HS-27A (cell line): ENCODE data around the gene SH3PXD2A.

Experiments
- DNase-seq: peaks from one replicate; pipeline ENCODE4 v3.0.0-alpha.2; 2012; ENCODE audit warnings: low read depth, missing footprints

Gene SH3PXD2A

GRCh38 chr10:103812432-103812831 is 42.9 kb downstream of the SH3PXD2A start:
- no peak for DNase-seq

DNA sequence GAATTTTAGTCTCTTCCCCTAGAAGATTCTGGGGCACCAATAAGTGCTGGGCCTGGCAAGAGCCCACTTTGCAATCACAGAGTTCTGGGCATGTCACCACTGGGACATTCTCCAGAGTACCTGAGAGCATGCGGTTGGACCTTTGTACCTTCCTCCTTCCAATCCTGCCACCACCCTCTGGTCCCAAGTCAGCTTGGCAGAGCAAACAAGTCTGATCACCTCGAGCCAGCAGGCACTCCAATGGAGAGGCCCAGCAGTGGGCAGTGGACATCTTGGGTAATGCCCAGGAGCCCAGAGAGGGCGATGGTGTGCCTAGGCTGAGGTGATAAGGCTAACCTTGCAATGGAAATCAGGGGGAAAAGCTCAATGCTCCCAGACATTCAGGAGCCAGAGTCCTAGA is 43.4 kb downstream of the SH3PXD2A start:
- DNase-seq: no peak

GRCh38 chr10:103811463-103811862 is 43.9 kb downstream of the SH3PXD2A start:
- DNase-seq: no peak

DNA sequence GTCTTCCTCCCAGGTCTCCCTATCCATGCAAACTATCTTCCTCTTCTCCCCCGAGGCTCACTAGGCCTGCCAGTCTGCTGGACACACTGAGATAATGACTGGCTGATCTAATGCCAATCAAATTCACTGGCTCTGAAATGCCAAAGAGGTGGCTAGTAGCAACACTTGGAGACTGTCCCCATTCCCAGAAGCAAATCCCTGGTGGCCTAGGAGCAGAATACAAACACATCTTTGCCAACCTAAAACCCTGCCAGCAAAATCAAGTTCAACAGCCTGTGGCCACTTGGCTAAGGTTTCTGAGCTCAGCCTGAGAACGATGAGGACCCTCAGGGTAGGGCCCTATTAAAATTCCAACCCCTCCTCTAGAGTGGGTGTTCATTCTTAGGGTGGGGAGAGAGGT is 46.6 kb downstream of the SH3PXD2A start:
- DNase-seq: no peak

DNA sequence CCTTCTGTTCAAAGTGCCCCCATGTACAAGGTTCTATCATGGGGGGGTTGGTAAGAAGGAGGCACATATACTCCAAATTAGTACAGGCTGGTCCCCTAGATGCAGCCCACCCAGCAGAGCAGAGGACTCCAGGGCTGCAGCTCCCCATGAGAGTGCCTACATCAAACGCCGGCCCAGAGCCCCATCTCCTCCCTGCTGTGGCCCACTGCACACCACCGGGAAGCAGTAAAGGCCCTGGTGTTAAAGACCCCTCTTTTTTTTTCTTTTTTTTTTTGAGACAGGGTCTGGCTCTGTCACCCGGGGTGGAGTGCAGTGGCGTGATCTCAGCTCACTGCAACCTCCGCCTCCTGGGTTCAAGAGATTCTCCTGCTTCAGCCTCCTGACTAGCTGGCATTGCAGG is 47.4 kb downstream of the SH3PXD2A start:
- no peak for DNase-seq

GRCh38 chr10:103806395-103807187 is 48.8 kb downstream of the SH3PXD2A start:
- no peak for DNase-seq

DNA sequence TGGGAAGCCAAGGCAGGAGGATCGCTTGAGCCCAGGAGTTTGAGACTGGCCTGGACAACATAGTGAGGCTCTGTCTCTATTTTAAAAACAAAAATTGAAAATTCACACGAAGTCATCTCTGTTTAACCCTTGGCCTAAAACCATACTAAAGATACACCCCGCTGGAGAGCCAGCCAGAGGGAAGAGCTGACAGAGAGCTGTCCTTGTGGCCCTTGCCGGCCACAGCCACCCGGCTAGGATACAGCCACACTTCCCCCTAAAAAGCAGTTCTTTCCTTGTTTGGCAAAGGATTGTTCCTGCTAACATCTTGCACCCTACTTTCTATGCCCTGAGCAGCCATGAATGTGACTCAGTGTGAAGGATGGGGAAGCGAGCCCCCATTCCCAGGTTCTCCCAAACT is 49.6 kb downstream of the SH3PXD2A start:
- no peak for DNase-seq

GRCh38 chr10:103804871-103805270 is 50.5 kb downstream of the SH3PXD2A start:
- no peak for DNase-seq

- DNase-seq: no peak
Observed at GRCh38 chr10:103803941-103804340, 51.4 kb downstream of the SH3PXD2A start.

DNA sequence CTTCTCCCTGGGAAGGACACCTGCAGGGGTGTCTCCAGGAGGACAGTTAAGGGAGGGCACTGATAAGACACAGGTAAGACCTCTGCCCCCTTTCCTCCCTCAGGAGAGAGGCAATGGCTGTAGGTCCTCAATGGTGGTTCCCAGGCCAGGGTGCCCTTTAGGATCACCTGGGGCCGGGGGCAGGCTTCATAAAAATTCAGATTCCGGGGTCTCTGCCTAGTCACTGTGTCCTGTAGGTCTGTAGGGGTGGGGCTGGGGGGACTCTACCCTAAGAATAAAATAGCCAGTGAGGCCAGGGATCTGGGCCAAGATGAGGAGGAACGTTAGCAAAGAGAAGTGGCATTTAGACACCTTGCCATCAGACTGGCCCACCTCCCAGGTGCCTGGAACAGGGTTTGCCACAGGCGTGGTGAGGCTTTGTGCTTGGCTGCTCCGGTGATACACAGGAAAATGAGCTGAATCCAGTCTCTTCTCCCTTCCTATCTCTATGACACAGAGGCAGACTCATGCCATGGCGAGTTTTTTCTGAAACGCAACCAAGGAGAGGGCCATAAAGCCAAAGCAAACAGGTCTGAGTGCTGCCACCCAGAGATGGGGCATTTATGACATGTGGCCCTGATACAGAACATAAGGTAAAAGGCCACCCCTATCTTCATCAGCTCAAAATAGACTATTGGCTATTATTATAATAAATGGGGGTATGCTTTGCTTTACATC is 52.6 kb downstream of the SH3PXD2A start:
- no peak for DNase-seq

DNA sequence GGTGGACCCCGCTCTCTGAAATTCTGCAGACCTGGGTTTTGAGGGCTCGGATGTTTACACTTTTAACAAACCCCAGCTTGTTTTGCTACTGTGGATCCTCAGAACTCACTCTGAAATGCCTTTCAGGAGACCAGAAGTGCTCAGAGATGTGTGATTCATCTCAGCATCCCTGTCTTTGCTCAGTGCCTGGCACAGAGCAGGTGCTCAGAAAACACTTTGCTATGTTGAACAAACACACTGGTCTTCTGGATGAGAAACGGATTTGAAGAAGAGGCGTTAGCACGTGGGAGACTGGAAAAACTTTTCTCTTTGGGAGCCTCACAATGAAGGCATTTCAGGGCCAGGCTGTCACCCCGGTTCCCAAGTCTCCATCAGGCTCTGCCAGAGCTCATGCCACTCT is 53.3 kb downstream of the SH3PXD2A start:
- no peak for DNase-seq

DNA sequence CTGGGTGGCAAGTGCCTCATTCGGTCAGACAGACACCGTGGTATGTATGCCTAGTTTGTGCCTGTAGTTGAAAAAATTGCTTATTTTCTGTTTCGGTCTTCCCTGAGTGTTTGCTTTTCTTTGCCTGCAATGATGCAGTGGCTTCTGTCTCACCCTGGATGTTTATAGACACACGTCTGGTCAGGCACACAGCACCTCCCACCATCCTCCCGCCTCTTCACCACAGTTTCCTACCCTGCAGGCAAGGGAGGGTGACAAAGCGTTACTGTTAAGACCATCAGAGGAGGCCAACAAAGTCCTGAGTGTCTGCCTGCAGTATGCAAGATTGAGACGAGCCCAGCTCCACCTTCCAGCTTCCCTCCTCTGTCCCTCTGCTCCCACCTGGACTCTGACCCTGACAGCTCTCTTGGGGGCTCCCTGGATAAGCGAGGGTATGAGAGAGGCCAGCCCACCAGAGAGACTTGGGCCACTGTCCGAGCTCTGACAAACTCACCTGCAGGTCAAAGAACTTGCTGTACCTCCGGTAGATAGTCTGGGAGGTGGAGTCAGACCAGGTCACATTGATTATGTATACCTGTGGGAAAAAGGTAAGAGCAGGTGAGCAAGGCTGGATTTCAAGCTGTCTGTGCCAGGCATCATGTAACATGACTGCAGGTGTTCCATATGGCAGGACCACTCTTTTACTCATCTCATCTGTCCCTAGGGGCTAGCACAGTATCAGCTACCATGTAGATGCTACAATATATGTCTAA is 54.4 kb downstream of the SH3PXD2A start:
- no peak for DNase-seq

DNA sequence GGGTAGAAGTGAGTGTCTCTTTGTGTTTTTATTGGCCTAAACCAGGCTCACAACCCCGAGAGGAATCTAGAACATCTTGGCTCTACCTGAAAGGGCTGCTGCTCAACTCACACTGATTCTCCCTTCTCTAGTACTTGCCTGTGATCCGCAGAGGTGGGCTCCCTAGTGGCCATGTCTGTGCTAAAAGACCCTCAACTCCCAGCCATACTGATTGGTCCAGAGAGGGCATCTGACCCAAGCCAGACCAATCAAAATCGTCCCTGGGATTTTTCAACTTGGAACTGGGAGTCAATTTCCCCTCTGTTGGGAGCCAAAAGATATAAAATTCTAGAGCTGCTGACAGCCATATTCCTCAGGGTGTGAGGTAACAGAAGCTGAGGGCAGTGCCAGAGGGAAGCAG is 55.3 kb downstream of the SH3PXD2A start:
- no peak for DNase-seq

DNA sequence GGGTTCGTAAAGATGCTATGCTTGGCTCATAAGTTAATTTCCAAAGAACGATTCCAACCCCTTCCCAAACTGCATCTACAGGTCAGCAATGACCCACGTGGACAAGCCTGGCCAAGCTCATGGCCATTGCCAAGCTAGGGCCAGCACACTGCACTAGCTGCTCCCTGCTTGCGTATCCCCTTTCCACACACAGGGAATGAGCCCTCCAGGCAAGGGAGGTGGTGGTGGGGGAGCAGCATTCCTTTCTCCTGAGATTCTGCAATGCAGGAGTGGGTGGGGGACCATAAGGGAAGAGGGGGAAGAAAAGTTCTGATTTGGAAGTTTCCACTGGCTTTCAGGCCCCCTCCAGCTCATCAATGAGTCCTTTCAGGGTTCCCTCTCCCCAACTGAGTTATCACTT is 56.0 kb downstream of the SH3PXD2A start:
- no peak for DNase-seq

- no peak for DNase-seq
Observed at GRCh38 chr10:103798511-103798910, 56.9 kb downstream of the SH3PXD2A start.

DNA sequence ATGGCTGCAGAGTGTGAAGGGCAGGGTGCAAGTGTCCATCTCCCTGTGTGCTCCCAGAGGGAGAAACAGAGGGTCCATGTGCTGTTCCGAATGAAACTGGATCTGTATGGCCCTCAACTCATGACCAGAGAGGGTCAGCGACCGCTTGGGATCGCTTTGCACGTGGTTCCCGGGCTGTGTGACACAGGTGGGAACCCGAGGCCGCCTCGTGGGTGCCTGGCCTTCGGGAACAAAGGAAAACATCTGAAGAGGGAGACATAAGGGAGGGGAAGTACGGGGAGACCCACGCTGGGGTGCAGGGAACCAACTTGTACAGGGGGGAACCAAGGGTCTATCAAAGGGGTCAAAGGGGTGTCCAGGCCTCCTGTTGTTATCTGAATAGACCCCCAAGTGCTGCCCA is 57.5 kb downstream of the SH3PXD2A start:
- no peak for DNase-seq

DNA sequence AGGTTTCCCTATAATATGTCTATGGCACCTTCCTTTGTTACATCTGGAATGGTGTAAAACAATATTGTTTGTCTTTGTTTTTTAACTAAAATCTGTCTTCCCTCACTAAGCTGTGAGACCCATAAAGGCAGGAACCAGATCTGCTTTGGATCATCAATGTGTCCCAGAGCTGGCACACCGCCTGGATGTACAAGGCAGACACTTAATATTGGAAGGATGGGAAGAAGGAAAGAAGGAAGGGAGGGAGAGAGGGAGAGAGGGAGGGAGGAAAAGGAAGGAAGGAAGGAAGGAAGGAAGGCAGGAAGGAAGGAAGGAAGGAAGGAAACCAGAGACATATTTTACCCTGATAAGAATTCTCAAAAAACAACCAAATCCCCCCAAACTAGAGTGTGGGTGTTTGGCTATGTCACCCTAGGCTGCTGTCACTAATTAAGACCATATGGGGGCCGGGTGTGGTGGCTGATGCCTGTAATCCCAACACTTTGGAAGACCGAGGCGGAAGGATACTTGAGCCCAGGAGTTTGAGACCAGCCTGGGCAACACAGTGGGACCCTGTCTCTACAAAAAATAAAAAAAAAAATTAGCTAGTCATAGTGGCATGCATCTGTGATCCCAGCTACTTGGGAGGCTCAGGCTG is 59.6 kb downstream of the SH3PXD2A start:
- no peak for DNase-seq

DNA sequence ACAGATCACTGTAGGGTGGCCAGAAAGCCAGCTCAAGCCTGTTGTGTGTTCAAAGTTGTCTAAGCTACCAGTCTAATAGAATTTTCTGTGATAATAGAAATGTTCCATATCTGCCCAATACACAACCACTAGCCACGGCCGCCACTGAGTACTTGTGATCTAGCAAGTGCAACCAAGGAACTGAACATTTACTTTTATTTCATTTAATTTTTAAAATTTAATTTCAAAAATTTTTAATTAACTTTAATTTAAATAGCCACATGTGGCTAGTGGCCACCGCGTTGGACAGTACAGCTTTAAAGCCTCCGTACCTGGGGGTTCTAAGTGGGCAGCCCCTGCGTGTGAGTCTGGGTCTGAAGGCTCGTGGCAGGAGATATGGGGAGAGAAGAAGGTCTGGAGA is 60.4 kb downstream of the SH3PXD2A start:
- no peak for DNase-seq

DNA sequence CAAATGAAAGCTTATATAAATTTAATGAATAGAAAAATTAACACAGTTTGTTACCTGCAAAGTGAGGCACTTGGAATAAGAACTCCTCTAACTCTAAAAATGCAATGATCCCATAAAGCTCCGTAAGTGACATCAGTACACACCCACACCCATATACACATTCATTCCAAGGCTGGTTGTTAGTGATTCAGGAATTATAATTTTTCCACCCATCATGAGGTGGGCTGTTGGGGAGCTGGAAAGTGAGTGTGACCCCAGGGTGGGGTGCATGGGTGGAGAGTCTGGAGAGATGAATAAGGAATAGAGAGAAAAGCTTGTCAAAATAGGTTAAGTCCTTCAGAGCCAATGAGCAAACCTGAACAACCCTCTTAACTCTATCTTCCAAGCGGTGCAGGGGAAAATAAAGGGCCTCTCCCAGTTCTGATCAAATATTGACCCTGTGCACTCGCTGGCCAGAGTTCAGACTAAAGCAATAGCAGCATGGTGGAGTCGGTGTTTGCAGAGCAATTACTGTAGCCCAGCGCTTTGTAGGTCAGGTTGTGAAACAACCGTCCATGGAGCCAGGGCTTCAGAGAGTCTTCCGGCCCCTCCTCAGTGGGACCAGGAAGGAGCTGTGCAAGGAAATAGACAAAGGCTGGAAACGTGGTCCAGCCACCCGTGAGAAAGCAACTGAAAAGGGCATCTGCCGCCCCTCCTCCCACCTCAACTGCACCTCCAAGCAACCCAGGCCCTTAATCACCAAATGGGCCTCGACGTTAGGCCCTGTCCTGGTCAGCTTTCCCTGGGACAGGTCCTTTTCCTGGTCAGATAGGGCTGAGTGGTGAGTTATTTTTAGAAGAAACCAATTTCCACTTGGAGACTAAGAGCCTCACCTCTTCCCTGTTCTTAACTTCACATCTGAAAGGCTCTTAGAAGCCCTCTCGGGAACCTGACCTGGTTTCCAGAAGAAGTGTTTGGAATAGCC is 61.2 kb downstream of the SH3PXD2A start:
- DNase-seq: no peak

GRCh38 chr10:103793429-103793828 is 61.9 kb downstream of the SH3PXD2A start:
- DNase-seq: no peak

GRCh38 chr10:103792547-103792946 is 62.8 kb downstream of the SH3PXD2A start:
- no peak for DNase-seq
